NCI-H510A (cell line): ENCODE results near the gene GLA.

Source experiments
- DNase-seq: peaks from one replicate; lab custom pipeline; 2025; lab: John Stamatoyannopoulos, UW

Gene GLA

DNA sequence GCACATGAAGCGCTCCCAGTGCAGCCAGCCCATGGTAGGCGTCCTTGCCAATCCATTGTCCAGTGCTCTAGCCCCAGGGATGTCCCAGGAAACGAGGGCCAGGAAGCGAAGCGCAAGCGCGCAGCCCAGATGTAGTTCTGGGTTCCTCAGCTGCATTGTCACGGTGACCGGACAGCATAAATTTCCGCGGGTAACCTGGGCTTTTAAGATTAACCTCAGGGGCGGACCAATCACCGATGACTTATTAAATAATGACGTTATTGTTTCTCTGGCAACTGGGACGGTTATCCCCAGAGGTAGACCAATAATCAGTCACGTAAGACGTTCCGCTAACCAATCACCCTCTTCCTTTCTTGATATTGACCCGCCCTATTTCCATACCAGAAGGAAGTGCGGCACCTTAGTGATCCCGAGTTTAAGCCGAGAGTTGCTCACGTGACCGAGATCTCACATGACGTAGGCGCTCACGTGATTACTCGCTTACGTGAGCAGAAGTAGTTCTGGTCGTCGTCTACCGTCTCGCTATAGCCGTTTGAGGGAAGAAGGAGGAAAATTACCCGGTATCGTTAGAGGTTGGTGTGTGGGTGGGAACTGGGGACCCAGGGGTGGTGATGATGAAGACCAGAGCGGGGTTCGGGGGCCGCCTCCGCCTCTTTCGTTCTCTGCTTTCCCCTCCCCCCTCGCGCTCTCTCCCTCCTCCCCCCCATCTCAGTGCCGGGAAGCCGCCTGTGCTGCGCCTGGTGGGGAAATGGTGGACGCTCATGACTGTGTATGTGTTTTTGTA, at the start of gene GLA, which contains the start of gene HNRNPH2:
Gene GLA, minus strand, starts transcription at position 178 of the 784 bp plus-strand sequence. Its CDS starts 22 bp downstream, at position 156.
Gene HNRNPH2, plus strand, starts transcription at position 475 of the 784 bp plus-strand sequence. CDS start 3,767 bp downstream, outside the sequence.
- DNase-seq, result peak; percentile 85

DNA sequence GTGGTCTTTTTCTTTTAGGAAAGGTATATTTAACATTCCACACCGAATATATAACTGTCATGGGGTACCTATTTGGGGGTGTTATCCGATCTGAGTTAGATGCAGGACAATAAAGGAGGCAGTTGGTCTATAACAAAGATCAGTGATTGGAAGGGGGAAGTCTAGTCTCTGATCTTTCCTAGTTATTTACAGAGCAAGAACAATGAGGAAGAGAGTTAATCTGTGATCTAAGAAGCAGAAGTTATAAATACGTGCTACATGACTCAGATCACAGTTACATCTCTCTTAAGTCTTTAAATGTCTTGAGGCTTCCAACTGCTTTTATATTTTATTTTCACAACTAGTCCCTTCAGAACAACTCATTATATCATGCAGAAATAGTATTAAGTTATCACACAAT, 44.3 kb upstream of the GLA start:
- DNase-seq, result no peak

GRCh38 chrX:101450961-101451360, 43.2 kb upstream of the GLA start:
- DNase-seq, result no peak

GRCh38 chrX:101450085-101450484, 42.4 kb upstream of the GLA start:
- no peak for DNase-seq

GRCh38 chrX:101449279-101449678, 41.6 kb upstream of the GLA start:
- no peak for DNase-seq

DNA sequence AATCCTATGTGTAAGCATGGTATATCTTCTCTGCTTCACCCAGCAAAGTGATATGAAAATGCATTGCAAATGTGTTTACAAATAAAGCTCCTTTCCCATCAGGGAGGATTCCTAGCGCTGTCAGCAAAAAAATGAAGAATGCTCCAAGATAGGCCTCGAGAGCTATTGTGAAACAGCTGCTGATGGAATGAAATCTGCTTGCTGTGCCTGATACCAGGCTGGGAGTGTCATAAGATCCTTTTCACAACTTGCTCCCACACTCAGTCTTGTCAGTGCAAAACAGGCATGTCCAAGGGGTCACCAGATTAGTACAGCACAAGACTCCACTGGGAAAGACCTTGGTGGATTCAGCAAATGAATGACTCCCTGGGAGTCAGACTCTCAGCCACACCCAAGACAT, 34.4 kb upstream of the GLA start:
- DNase-seq, result no peak

DNA sequence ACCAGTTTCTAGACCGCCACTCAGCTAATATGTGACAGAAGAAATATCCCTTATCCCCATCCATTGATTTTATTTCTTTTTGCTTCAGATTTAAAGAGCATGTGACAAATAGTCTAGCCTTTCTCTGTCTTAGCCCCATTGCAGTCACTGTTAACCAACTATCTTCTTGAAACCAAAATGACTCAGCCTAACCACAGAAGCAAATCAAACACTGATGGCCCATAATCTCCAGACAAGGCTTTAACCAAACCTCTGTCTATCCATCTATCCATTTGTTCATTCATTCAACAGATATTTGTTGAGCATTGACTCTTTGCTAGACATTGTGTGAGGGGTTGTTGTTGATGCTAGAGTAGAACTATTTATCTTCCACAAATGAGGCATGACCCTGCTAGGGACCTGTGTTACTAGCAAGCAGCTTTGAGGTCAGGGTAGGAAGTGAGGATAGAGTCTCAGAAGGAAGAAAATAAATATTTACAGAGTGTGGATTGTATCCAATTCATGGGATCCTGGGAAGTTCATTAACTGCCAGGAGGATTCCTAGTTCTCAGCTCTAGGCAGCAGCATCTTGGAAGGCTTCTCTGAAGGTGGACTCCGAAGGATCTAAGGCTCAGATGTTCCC, 22.8 kb upstream of the GLA start:
- no peak for DNase-seq

GRCh38 chrX:101429934-101430333, 22.2 kb upstream of the GLA start:
- no peak for DNase-seq

DNA sequence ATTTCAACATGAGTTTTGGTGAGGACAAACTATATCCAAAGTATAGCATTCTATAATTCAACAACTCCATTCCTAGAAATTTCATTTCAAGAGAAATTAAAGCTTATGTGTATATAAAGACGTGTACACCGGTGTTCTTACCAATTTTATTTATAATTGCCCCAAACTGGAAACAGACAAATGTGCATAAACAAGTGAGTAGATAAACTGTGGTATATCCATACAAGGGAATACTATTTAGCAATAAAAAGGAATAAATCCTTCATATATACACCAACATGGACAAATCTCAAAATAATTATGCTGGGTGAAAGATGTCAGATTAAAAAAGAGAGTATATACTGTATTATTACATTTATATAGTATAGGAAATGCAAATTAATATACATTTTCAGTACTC, 20.2 kb upstream of the GLA start:
- DNase-seq, result no peak

GRCh38 chrX:101419489-101419888, 11.8 kb upstream of the GLA start:
- DNase-seq, result no peak

- DNase-seq, result no peak
These were observed 10.5 kb upstream of the GLA start for GRCh38 chrX:101417981-101418841.

DNA sequence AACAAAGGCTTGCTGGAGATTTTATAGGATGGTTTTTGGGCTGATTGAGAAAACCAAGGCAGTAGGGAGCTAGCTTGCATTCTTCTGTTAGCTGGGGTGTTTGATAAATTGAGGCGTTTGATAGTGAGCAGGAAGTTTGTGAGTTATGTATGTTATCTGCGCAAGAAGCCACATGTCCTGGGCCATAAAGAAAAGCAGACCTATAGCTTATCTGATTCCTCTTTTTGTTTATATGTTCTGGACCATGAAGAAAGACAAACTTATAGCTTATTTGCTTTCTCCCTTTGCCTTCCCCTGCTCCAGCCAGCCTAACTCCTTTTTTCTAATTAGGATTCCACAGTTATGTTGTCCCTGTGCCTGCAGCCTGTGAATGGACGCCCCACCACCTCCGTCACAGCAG, 9.5 kb upstream of the GLA start:
- DNase-seq, result no peak

DNA sequence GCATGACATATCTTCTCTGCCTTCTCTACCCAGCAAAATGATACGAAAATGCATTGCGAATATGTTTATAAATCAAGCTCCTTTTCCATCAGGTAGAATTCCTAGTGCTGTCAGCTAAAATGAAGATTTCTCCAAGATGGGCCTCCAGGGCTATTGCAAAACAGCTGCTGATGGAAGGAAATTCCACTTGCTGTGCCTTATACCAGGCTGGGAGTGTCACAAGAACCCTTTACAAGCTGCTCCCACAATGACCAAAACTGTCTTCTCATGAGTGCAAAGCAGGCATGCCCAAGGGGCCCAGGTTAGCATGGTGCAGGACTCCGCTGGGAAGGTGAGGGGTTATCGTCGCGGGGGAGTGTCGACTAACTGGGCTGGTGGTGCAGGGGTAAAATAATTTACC, 9.0 kb upstream of the GLA start:
- DNase-seq, result no peak

DNA sequence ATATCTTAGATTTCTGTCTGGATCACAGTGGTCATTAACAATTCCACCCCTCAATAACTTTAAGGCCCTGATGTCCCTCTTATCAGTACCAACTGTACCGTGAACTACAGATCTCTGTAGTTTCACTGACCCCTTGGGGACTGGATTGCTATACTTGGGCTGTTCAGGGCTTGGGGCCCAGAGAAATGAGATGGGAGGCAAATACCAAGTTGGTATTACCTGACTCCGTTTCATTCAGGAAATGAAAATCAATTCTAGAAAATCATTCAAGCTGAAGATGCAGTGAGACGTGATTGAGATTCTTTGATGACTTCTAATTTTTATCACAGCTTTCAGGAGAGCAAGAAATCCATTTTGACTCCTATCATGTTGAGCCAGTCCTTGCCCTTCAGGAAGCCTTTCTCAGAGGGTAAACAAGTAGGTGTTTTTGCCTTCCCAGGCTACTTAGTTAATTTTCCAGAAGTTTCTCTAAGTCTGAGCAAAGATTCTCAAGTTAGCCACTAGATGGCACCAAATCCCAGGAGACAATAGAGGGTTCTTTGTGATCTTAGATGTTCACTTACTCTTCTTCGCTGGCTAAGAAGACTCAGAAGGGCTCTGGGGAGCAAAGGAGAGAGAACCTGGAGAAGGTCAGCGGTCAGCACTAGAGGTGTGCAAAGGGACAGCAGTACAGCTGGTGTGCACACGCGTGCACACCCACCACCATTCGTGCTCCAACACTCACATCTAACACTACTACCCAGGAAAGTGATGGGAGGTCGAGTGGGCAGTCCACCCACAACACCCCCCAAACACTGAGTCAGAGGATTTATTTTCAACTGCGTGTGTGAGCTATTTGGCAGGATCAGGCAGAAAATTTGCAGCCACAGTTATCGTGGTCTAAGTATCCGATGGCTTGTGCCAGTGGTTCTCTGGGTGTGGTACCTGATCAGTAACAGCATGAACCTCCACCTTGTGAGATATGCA, 7.7 kb upstream of the GLA start:
- no peak for DNase-seq

- DNase-seq, result no peak
These were observed 4.3 kb upstream of the GLA start for GRCh38 chrX:101411984-101412383.

DNA sequence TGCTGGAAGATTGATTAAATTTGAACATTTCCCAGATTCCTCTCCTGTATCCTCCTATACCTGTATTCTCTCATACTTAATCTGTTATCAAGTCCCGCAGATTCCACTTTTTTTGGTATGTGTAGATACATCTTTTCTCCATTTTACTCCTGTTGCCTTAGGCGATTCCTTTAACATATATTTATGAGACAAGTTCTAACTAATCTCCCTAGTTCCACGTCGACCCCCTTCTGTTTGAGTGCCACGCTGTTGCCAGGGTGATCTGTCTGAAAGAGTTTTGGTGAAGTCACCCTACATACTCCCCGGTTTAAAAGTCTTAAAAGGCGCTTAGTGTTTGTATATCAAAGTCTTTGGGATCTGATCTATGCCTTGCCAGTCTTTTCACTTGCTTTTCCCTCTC, 2.7 kb upstream of the GLA start:
- DNase-seq, result no peak

DNA sequence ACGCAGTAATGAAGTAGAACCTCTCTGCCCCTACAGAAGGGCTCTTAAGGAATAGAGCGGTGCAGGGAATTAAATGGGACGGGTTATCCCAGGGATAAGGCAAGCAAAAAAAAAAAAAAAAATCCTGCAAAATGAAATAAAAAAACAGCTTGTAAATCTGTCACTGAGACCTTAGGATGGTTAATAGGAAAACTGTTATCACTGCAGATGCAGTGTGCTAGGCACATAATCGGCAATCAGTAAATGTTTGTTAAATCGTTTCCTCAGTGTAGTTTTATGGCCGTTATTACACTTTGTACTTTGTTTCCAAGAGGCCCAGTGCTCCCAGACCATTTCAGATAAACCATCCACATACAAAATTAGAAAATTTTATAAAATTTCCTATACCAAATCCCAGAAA, 1.3 kb upstream of the GLA start:
- no peak for DNase-seq

DNA sequence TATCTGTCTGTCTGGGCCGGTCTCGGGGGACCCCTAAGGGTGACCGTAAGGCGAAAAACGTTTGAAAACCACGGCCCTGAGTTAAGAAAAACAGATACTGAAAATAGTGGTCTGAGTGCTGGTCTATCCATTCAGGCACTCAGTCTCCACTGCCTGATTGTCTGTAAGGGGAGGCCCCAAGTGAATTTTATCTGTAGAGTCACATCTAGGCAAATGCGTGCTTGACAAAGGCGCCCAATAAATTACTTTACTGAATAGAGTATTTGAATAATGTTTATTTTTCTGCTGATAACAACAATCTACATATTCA, 762 bp upstream of the GLA start:
- DNase-seq, result no peak

DNA sequence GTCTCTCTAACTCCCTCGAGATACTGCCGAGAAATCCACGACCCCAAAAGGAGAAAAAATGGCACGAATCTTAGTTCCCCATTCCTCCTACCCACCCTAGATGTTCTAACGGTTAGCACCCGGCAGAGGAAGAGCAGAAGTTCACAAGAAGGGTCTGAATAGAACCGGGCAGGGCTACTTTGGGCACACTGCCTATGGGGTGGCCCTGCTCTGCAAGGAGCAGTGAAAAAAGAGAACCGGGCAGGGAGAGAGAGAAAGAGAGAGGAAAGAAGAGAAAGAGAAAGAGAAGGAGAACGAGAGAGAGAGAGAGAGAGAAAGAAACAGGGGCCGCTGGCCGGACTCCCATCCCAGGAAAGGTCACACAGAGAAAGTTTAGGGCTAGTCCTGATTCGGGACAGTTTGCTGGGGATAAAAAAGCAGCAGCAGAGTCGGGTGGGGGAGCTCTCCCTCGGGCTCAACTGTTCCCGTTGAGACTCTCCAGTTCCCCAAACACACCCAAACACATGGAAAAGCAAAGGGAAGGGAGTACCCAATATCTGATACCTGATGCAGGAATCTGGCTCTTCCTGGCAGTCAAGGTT, 468 bp downstream of the GLA start:
- DNase-seq, result no peak

GRCh38 chrX:101399825-101400224, 7.9 kb downstream of the GLA start:
- DNase-seq, result no peak

DNA sequence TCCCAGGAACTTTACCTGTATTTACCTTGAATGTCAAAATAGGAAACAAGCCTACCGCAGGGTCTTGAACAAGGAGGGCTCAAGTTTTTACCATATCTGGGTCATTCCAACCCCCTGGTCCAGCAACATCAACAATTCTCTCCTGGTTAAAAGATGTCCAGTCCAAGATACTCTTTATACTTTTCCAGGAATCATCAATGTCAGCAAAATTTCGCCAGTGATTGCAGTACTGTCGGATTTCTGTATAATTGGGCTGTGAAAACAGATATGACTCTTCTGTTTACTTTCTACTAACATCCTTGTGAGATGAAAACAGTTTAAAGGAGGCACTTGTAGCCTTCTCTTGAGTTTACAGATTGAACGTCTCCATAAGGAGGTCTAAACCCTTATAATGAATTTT, 9.0 kb downstream of the GLA start:
- no peak for DNase-seq
